ENCODE data around the gene SCD5.
A peak's percentile ranks its signal among the peaks of the same experiment; 100 is the strongest.

Gene SCD5

GRCh38 chr4:82784681-82785610, 13.7 kb downstream of the SCD5 start:
- no peak overlapping the region for H3K27ac ChIP-seq (replicated peaks)
- DNase-seq (ENCODE audit: low read depth in 1 of 2, low spot score in 1 of 2) = no peak

DNA sequence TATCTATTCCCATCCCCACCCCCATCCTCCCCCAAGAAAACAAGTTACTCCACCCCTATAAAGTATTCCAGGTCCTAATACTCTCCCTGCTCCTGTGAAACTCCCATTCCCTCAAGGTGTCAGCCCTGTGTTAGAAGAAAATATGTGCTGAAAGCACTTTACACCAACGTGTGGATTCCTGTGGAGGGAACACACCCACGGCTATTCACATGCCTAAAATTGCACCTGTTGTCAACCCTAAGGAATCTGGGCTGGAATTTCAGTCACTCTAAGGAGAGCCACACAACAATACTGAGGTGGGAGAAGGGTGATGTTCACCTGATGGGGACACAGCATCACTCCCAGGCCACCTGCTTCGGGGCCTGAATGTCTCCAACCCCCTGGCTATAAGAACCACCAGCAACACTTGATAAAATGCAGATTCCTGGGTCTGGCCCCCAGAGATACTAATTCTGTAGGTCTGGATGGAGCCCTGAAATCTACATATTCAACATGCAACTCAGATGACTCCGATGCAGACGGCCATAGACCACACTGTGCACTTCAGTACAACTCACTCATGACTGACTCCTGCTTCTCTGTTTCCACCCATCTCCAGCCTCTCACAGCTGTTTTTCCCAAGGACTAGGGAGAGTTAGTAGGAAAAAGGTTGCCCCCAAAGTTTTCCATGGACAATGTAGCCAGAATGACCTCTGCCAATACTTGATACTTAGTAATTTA, 15.8 kb downstream of the SCD5 start:
- Histone ChIP-seq H3K4me3 (replicated peaks; ENCODE audit: insufficient read depth, low read length) (no peak overlapping the region), H3K27me3 (ENCODE audit: insufficient read depth, poor library complexity, severe bottlenecking) (peaks cover 2% of the 10 kb centered on the region), H3K27ac (replicated peaks) (no peak overlapping the region)
- no peak for DNase-seq (ENCODE audit: low read depth in 1 of 2, low spot score in 1 of 2)
- TF ChIP-seq SPI1 (IDR thresholded peaks at IDR 0.05; ENCODE audit: borderline replicate concordance, low read depth) (no peak), GABPA (IDR thresholded peaks at IDR 0.05; ENCODE audit: low read depth) (no peak), POLR2AphosphoS5 (IDR thresholded peaks at IDR 0.05; ENCODE audit: low read depth) (no peak)
- TF ChIP-seq, protein P1, sequence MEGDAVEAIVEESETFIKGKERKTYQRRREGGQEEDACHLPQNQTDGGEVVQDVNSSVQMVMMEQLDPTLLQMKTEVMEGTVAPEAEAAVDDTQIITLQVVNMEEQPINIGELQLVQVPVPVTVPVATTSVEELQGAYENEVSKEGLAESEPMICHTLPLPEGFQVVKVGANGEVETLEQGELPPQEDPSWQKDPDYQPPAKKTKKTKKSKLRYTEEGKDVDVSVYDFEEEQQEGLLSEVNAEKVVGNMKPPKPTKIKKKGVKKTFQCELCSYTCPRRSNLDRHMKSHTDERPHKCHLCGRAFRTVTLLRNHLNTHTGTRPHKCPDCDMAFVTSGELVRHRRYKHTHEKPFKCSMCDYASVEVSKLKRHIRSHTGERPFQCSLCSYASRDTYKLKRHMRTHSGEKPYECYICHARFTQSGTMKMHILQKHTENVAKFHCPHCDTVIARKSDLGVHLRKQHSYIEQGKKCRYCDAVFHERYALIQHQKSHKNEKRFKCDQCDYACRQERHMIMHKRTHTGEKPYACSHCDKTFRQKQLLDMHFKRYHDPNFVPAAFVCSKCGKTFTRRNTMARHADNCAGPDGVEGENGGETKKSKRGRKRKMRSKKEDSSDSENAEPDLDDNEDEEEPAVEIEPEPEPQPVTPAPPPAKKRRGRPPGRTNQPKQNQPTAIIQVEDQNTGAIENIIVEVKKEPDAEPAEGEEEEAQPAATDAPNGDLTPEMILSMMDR (IDR thresholded peaks at IDR 0.05; ENCODE audit: insufficient read depth, low read length) = no peak
- TF ChIP-seq, protein P2, sequence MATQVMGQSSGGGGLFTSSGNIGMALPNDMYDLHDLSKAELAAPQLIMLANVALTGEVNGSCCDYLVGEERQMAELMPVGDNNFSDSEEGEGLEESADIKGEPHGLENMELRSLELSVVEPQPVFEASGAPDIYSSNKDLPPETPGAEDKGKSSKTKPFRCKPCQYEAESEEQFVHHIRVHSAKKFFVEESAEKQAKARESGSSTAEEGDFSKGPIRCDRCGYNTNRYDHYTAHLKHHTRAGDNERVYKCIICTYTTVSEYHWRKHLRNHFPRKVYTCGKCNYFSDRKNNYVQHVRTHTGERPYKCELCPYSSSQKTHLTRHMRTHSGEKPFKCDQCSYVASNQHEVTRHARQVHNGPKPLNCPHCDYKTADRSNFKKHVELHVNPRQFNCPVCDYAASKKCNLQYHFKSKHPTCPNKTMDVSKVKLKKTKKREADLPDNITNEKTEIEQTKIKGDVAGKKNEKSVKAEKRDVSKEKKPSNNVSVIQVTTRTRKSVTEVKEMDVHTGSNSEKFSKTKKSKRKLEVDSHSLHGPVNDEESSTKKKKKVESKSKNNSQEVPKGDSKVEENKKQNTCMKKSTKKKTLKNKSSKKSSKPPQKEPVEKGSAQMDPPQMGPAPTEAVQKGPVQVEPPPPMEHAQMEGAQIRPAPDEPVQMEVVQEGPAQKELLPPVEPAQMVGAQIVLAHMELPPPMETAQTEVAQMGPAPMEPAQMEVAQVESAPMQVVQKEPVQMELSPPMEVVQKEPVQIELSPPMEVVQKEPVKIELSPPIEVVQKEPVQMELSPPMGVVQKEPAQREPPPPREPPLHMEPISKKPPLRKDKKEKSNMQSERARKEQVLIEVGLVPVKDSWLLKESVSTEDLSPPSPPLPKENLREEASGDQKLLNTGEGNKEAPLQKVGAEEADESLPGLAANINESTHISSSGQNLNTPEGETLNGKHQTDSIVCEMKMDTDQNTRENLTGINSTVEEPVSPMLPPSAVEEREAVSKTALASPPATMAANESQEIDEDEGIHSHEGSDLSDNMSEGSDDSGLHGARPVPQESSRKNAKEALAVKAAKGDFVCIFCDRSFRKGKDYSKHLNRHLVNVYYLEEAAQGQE (IDR thresholded peaks at IDR 0.05; ENCODE audit: insufficient replicate concordance, low read depth) = no peak

More at GRCh38 chr4:82784681-82785610, 13.7 kb downstream of the SCD5 start:
- peaks cover 2% of the 10 kb centered on the region for H3K27me3 ChIP-seq (ENCODE audit: insufficient read depth, poor library complexity, severe bottlenecking)
- H3K4me3 ChIP-seq (replicated peaks; ENCODE audit: insufficient read depth, low read length) = no peak overlapping the region
- TF ChIP-seq, protein P1 (IDR thresholded peaks at IDR 0.05; ENCODE audit: insufficient read depth, low read length) = no peak

DNA sequence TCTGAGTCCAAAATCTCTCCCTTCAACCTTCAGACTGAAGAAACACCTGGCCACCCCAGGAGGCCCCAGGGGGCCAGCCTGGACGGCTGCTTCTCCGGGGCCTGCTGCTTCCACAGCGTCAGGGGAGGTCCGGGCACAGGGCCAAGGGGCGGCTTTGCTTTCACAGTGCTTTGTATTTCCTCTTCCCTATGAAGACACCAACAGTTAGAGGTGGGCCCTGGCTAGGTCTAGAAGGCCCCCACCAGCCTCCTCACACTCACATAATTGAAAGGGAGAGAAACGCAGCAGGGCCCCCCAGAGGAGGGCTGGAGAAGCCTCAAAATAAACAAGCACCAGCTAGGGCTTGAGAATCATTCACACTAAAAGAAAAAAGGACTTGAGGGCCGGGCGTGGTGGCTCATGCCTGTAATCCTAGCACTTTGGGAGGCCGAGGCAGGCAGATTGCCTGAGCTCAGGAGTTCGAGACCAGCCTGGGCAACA, 17.8 kb downstream of the SCD5 start:
- no peak overlapping the region for H3K4me3 ChIP-seq (replicated peaks; ENCODE audit: insufficient read depth, low read length)
- DNase-seq (ENCODE audit: low read depth in 1 of 2, low spot score in 1 of 2) = peak in 1 of 2 experiments; percentile 76
- peaks cover 2% of the 10 kb centered on the region for H3K27me3 ChIP-seq (ENCODE audit: insufficient read depth, poor library complexity, severe bottlenecking)
- no peak overlapping the region for H3K27ac ChIP-seq (replicated peaks)
- TF ChIP-seq POLR2AphosphoS5 (IDR thresholded peaks at IDR 0.05; ENCODE audit: low read depth) (0 out of 2 replicates have a peak, but pooled peaks have one; percentile 20), GABPA (IDR thresholded peaks at IDR 0.05; ENCODE audit: low read depth) (no peak)

DNA sequence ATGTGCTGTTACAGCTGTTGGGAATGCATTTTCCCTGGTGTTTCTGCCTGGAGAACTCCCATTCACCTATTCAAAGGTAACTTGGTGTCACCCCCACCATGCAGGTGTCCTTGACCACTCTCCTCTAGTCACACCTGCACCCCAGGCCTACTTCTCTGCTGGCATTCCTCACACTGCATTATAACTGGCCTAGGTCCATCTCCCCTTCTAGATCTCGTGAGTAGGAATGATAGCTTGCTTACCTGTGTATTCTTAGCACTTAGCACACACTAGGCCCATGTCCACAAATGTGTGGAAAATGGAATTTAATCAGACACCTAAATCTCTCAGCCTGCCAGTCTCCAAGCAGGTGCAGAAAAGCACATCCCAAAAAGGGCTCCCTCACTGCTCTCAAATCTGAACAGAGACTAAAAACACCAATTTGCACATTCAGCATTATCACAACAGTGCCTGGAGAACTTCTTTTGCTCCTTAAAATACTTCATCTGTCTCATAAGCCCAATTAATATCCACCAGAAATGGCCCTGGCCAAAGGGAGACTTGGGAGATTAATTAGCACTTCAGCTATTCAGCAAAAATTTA, 18.3 kb downstream of the SCD5 start:
- TF ChIP-seq POLR2AphosphoS5 (IDR thresholded peaks at IDR 0.05; ENCODE audit: low read depth) (no peak), SPI1 (IDR thresholded peaks at IDR 0.05; ENCODE audit: borderline replicate concordance, low read depth) (no peak), GABPA (IDR thresholded peaks at IDR 0.05; ENCODE audit: low read depth) (no peak)
- TF ChIP-seq, protein P1 (IDR thresholded peaks at IDR 0.05; ENCODE audit: insufficient read depth, low read length) = no peak
- TF ChIP-seq, protein P2 (IDR thresholded peaks at IDR 0.05; ENCODE audit: insufficient replicate concordance, low read depth) = no peak
- no peaks in the 10 kb centered on the region for H3K27me3 ChIP-seq (ENCODE audit: insufficient read depth, poor library complexity, severe bottlenecking)
- DNase-seq (ENCODE audit: low read depth in 1 of 2, low spot score in 1 of 2) = no peak
- no peak overlapping the region for H3K27ac ChIP-seq (replicated peaks)
- H3K4me3 ChIP-seq (replicated peaks; ENCODE audit: insufficient read depth, low read length) = no peak overlapping the region

All from HL-60 (cell line).